ENCODE results near the gene TIMM23.
"Not testable (repeated sequence)": the region's sequence is repeated elsewhere in the genome, so short reads cannot be mapped to it uniquely, and the experiment has no call there.

The TIMM23 gene

GRCh38 chr10:45997994-45998763, 25.9 kb downstream of the TIMM23 start:
- no peak for DNase-seq

GRCh38 chr10:45999955-46000354, 27.7 kb downstream of the TIMM23 start:
- not testable (repeated sequence) for DNase-seq

- DNase-seq = no peak
Observed at GRCh38 chr10:46000538-46000937, 28.2 kb downstream of the TIMM23 start.

GRCh38 chr10:46001187-46001756, 29.0 kb downstream of the TIMM23 start:
- DNase-seq = peak; percentile 99

GRCh38 chr10:46002189-46002687, 29.9 kb downstream of the TIMM23 start:
- not testable (repeated sequence) for DNase-seq

GRCh38 chr10:46002916-46003693, 30.8 kb downstream of the TIMM23 start:
- DNase-seq = no peak

GRCh38 chr10:46004963-46005362, 32.7 kb downstream of the TIMM23 start:
- no peak for DNase-seq

- DNase-seq = no peak
Observed at GRCh38 chr10:46005383-46005782, 33.1 kb downstream of the TIMM23 start.

GRCh38 chr10:46006219-46006618, 33.9 kb downstream of the TIMM23 start:
- peak; percentile 47 for DNase-seq

GRCh38 chr10:46012746-46013145, 40.5 kb downstream of the TIMM23 start:
- DNase-seq = no peak

GRCh38 chr10:46014206-46014605, 41.9 kb downstream of the TIMM23 start:
- DNase-seq = peak; percentile 57

- peak; percentile 30 for DNase-seq
Observed at GRCh38 chr10:46014683-46015405, 42.6 kb downstream of the TIMM23 start.

GRCh38 chr10:46016190-46016589, 43.9 kb downstream of the TIMM23 start:
- no peak for DNase-seq

GRCh38 chr10:46016811-46017210, 44.5 kb downstream of the TIMM23 start:
- DNase-seq = no peak

GRCh38 chr10:46017733-46018132, 45.4 kb downstream of the TIMM23 start:
- DNase-seq = no peak

GRCh38 chr10:46018453-46019176, 46.3 kb downstream of the TIMM23 start:
- DNase-seq = peak; percentile 87

- no peak for DNase-seq
Observed at GRCh38 chr10:46019177-46019528, 46.9 kb downstream of the TIMM23 start.

GRCh38 chr10:46019569-46020343, 47.5 kb downstream of the TIMM23 start:
- peak; percentile 75 for DNase-seq

- no peak for DNase-seq
Observed at GRCh38 chr10:46020344-46020657, 48.0 kb downstream of the TIMM23 start.

GRCh38 chr10:46022978-46023702, 50.9 kb downstream of the TIMM23 start:
- DNase-seq = peak; percentile 89

GRCh38 chr10:46024948-46025347, 52.7 kb downstream of the TIMM23 start:
- no peak for DNase-seq

Data from hematopoietic multipotent progenitor cell treated with erythropoietin and hydrocortisone succinate and interleukin-3 and kit ligand, for 8 days (in vitro differentiated cells).